Gastroesophageal sphincter (tissue), 3 donors: Measurements from ENCODE around the gene RALGAPB.

Source experiments
- CTCF ChIP-seq, 4 experiments: fragments of 200-600 bp in 2 of 4; fragments of 450-650 bp in 2 of 4; sonication (generic) in 1 of 4; IDR thresholded peaks; one replicate each; pipeline ENCODE4 v1.5.1; 2017 to 2019; ENCODE audit warnings: antibody characterized with exemption in 4 of 4, mild to moderate bottlenecking in 2 of 4, moderate library complexity in 2 of 4
- POLR2A ChIP-seq, 2 donors: fragments of 450-650 bp; IDR thresholded peaks; one replicate each; pipeline ENCODE4 v1.6.1; 2017; ENCODE audit warnings: antibody characterized with exemption in 2 of 2, mild to moderate bottlenecking in 2 of 2, moderate library complexity in 1 of 2

- TF ChIP-seq POLR2A (IDR thresholded peaks at IDR 0.05): no peak
- TF ChIP-seq CTCF (IDR thresholded peaks at IDR 0.05): no peak
Observed at GRCh38 chr20:38625896-38626295, 153.3 kb downstream of the RALGAPB start.
